BJ (cell line): ENCODE results near the gene SPNS2. TPM values are rescaled to one million over a fixed set of nuclear protein-coding genes. Genes with fewer than 3 reads are reported as not detected.

Experiments
- CTCF ChIA-PET: fragments of 350-600 bp; formaldehyde crosslinking; extraction: SDS; loops from one replicate; lab custom pipeline; 2021; ENCODE audit warnings: antibody characterized with exemption, inconsistent platforms; lab: Yijun Ruan, JAX
- POLR2A ChIA-PET: fragments of 300-600 bp; sonication (Branson Sonifier 250); formaldehyde crosslinking; extraction: SDS; loops from one replicate; lab custom pipeline; 2021; ENCODE audit warnings: antibody characterized with exemption; lab: Charles Lee
- DNase-seq: peaks from one replicate; pipeline ENCODE4 v3.0.0-alpha.2; 2011; ENCODE audit warnings: low read depth
- H3K27me3 ChIP-seq: 2 replicates; pipeline ENCODE4 v1.6.0; 2011; ENCODE audit warnings: low read length; ENCODE audit not compliant: control insufficient read depth, insufficient read depth
- H3K36me3 ChIP-seq: 2 replicates; pipeline ENCODE4 v1.5.1; 2011; ENCODE audit warnings: low read length; ENCODE audit not compliant: control insufficient read depth, insufficient read depth
- H3K4me3 ChIP-seq: 2 replicates; pipeline ENCODE4 v1.5.1; 2011; ENCODE audit warnings: low read depth, mild to moderate bottlenecking, control low read depth, low read length
- polyA plus RNA-seq: library from polyadenylated mRNA; depleted of rRNA; stranded (reverse); fragments of >200 nt; gene quantifications from 2 replicates; pipeline ENCODE4 v1.2.3, GENCODE V29; 2011
- TF ChIP-seq, protein P1 (sequence below): IDR thresholded peaks from 2 replicates; pipeline ENCODE4 v1.5.1; 2011; ENCODE audit warnings: low read depth, mild to moderate bottlenecking, control low read depth, inconsistent platforms, low read length, moderate library complexity; ENCODE audit not compliant: insufficient read depth

The SPNS2 gene
- polyA plus RNA-seq, 1 experiment, result not detected

DNA sequence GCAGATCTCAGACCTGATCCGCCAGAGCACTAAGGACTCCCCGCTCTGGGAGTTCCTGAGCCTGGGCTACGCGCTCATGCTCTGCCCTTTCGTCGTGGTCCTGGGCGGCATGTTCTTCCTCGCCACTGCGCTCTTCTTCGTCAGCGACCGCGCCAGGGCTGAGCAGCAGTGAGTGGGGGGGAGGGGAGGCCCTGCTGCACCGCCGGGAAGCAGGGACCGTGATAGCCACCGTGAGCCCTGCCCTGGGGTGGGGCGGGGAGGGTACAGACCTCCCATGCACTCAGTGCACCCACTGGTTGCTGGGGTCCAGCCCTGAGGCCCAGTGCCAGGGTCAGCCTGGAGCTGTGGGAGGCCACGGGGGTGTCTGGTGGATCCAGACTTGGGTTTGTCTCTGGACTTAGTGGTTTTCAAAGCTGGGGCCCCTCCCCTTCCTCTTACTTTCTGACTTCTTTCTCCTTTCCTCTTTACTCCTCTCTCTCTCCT is 37.6 kb downstream of the SPNS2 start:
- TF ChIP-seq, protein P1, sequence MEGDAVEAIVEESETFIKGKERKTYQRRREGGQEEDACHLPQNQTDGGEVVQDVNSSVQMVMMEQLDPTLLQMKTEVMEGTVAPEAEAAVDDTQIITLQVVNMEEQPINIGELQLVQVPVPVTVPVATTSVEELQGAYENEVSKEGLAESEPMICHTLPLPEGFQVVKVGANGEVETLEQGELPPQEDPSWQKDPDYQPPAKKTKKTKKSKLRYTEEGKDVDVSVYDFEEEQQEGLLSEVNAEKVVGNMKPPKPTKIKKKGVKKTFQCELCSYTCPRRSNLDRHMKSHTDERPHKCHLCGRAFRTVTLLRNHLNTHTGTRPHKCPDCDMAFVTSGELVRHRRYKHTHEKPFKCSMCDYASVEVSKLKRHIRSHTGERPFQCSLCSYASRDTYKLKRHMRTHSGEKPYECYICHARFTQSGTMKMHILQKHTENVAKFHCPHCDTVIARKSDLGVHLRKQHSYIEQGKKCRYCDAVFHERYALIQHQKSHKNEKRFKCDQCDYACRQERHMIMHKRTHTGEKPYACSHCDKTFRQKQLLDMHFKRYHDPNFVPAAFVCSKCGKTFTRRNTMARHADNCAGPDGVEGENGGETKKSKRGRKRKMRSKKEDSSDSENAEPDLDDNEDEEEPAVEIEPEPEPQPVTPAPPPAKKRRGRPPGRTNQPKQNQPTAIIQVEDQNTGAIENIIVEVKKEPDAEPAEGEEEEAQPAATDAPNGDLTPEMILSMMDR, result no peak
- ChIA-PET CTCF (interaction anchor here (1.0 kb wide), 1 partner anchor 20 kb away, joined by 3 read pairs; no protein-coding TSS in a partner anchor), POLR2A (no interaction called here)
- peaks cover 14% of the 10 kb centered on the region for H3K36me3 ChIP-seq
- DNase-seq, result no peak
- H3K4me3 ChIP-seq, result no peak overlapping the region
- H3K27me3 ChIP-seq, result no peaks in the 10 kb centered on the region

GRCh38 chr17:4536742-4537411 is 38.2 kb downstream of the SPNS2 start:
- H3K27me3 ChIP-seq, result no peaks in the 10 kb centered on the region
- ChIA-PET POLR2A (no interaction called here), CTCF (interaction anchor here (0.9 to 1.6 kb wide), 5 partner anchors 13 to 30 kb away, joined by 3 to 5 read pairs (median 4); partner anchors contain the start of genes GGT6 and MYBBP1A)
- H3K36me3 ChIP-seq, result peaks cover 20% of the 10 kb centered on the region
- TF ChIP-seq, protein P1, result no peak
- no peak for DNase-seq
- H3K4me3 ChIP-seq, result no peak overlapping the region

DNA sequence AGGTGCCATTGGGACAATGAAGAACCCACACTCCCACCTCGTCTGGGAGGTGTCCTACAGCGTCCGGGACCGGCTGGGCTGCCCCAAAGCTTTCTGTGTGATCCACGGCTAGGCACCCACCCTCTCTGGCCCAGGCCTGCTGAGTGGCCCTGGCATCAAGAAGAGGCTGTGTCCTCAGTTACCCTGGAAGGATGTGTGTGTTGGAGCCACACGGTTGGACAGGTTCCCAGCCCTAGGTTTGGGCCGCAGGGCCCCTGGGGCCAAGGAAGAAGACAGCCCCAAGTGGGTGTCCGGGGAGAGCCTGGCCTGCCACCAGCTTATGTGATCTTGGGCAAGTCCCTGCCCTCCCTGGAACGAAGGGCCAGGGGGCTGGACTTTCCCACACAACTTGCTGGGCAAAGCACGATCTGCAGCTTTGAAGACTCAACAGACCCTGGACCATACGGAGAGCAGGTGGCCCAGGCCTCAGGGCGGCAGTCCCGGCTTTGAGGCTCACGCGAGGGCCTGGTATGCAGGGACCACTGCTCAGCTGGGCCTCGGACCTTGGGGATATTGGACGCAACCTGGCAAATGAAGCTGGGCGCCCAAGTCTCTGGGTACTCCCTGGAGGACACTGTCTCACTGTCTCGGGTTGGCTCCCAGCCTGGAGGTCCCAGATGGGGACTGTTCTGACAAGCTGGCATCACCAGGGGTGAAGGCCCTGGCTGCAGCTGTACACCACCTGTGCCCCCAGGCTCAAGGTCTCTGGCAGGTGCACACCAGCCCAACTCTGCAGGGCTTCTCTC is 39.0 kb downstream of the SPNS2 start:
- H3K36me3 ChIP-seq, result peaks cover 23% of the 10 kb centered on the region
- ChIA-PET POLR2A (no interaction called here), CTCF (interaction anchor here (0.9 to 1.6 kb wide), 4 partner anchors 13 to 29 kb away, joined by 3 to 5 read pairs (median 4); partner anchors contain the start of genes GGT6 and MYBBP1A)
- no peaks in the 10 kb centered on the region for H3K27me3 ChIP-seq
- DNase-seq, result no peak
- no peak overlapping the region for H3K4me3 ChIP-seq
- TF ChIP-seq, protein P1, result no peak

DNA sequence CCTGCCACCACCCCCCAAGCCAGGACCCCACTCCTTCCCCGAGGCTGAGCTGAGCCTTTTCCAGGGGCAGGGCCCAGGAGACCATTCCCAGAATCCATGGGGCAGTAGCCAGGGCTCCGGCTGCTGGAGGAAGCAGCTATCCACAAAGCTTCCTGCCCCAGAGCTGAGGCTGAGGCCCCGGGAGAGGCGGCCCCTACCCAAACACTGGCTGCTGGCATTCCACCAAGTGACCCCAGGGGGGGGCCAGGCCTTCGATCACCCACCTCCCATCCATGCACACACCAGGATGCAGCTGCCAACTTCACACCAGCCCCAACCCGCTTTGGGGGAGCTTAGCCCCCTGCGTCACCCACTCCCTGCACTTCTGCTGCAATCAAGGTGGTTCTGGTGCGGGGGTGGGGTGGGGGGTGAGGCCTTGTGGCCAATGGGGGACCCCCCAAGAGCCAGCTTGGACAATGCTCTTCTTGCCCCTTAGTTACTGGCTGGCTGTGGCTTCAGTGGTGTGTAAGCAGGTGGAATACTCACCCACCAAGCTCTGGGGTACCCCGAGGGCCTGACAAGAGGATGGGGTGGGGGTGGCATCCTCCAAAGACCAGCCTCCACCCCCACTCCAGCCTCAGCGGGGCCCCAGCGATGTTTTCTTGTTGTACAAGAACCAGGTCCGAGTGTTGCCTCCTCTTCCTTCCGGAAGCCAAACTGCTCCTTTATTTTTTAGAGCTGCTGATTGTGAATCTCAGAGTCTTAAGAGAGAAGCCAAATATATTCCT is 39.7 kb downstream of the SPNS2 start:
- DNase-seq, result no peak
- H3K4me3 ChIP-seq, result no peak overlapping the region
- POLR2A ChIA-PET, result no interaction called here

More for the DNA sequence above, 39.7 kb downstream of the SPNS2 start:
- Histone ChIP-seq H3K36me3 (peaks cover 28% of the 10 kb centered on the region), H3K27me3 (no peaks in the 10 kb centered on the region)
- TF ChIP-seq, protein P1, result no peak
- CTCF ChIA-PET, result interaction anchor here (1.3 to 1.6 kb wide), 3 partner anchors 16 to 29 kb away, joined by 4 to 5 read pairs (median 5); partner anchors contain the start of genes GGT6 and MYBBP1A
